Naive thymus-derived CD4-positive, alpha-beta T cell (primary cell): ENCODE results near the gene CPB1. TPM values are rescaled to one million over a fixed set of nuclear protein-coding genes. Genes with fewer than 3 reads are reported as not detected.

ENCODE experiments used
- ATAC-seq: fragments of 150-1000 bp; cut with Tn5 transposase; 2 replicates; pipeline ENCODE4 v1.10.0; 2021; ENCODE audit warnings: mild to moderate bottlenecking, moderate library complexity
- CTCF ChIA-PET: fragments of 350-600 bp; sonication (Branson Sonifier 250); formaldehyde crosslinking; loops from one replicate; lab custom pipeline; 2021; ENCODE audit warnings: antibody characterized with exemption; lab: Charles Lee
- POLR2A ChIA-PET: fragments of 350-600 bp; sonication (Branson Sonifier 250); formaldehyde crosslinking; loops from one replicate; lab custom pipeline; 2021; ENCODE audit warnings: antibody characterized with exemption, inconsistent platforms; lab: Charles Lee
- DNase-seq, 9 donors: peaks; one replicate each; pipeline versions ENCODE4 v3.0.0 to v3.0.0-alpha.2; 2020 to 2022; ENCODE audit warnings: mixed read lengths in 1 of 9
- H3K27ac ChIP-seq: one replicate; pipeline ENCODE4 v1.7.0; 2013; ENCODE audit warnings: mild to moderate bottlenecking, low read depth, low read length, moderate library complexity
- H3K27me3 ChIP-seq, 2 donors: one replicate each; pipeline ENCODE4 v1.7.0; 2013; ENCODE audit warnings: low read length in 2 of 2, mild to moderate bottlenecking in 2 of 2, moderate library complexity in 2 of 2; ENCODE audit not compliant: control insufficient read depth in 2 of 2, insufficient read depth in 2 of 2
- H3K36me3 ChIP-seq, 3 experiments: 1 replicate in 2 of 3; 2 replicates in 1 of 3; pipeline ENCODE4 v1.7.0; 2013; ENCODE audit warnings: low read length in 3 of 3, mild to moderate bottlenecking in 3 of 3, moderate library complexity in 1 of 3; ENCODE audit not compliant: insufficient read depth in 3 of 3, control insufficient read depth in 2 of 3
- H3K4me1 ChIP-seq, 2 donors: one replicate each; pipeline ENCODE4 v1.7.0; 2013; ENCODE audit warnings: low read length in 2 of 2, mild to moderate bottlenecking in 2 of 2, moderate library complexity in 1 of 2; ENCODE audit not compliant: control insufficient read depth in 2 of 2, insufficient read depth in 2 of 2
- H3K4me3 ChIP-seq: 2 replicates; pipeline ENCODE4 v1.7.0; 2013; ENCODE audit warnings: mild to moderate bottlenecking, low read length
- H3K9me3 ChIP-seq, 3 experiments: 1 replicate in 2 of 3; 2 replicates in 1 of 3; pipeline ENCODE4 v1.7.0; 2013; ENCODE audit warnings: low read length in 3 of 3; ENCODE audit not compliant: control insufficient read depth in 2 of 3
- H3K27ac Mint-ChIP-seq, 9 donors: one replicate each; pipeline ENCODE4 v1.8.0; 2020 to 2022; ENCODE audit warnings: mixed read lengths in 9 of 9, mild to moderate bottlenecking in 8 of 9, moderate library complexity in 5 of 9, inconsistent platforms in 2 of 9
- H3K27me3 Mint-ChIP-seq, 5 donors: one replicate each; pipeline ENCODE4 v1.8.0; 2021 to 2022; ENCODE audit warnings: mixed read lengths in 5 of 5, mild to moderate bottlenecking in 1 of 5
- H3K36me3 Mint-ChIP-seq, 5 donors: one replicate each; pipeline ENCODE4 v1.8.0; 2020 to 2022; ENCODE audit warnings: mixed read lengths in 5 of 5, mild to moderate bottlenecking in 3 of 5, inconsistent platforms in 1 of 5
- H3K4me1 Mint-ChIP-seq, 7 donors: one replicate each; pipeline ENCODE4 v1.8.0; 2020 to 2022; ENCODE audit warnings: mixed read lengths in 7 of 7, mild to moderate bottlenecking in 3 of 7, inconsistent platforms in 1 of 7
- H3K4me3 Mint-ChIP-seq, 10 donors: one replicate each; pipeline ENCODE4 v1.8.0; 2020 to 2022; ENCODE audit warnings: mild to moderate bottlenecking in 10 of 10, mixed read lengths in 10 of 10, moderate library complexity in 6 of 10, inconsistent platforms in 2 of 10
- H3K9me3 Mint-ChIP-seq, 11 donors: one replicate each; pipeline ENCODE4 v1.8.0; 2020 to 2022; ENCODE audit warnings: mixed read lengths in 11 of 11, mild to moderate bottlenecking in 4 of 11, inconsistent platforms in 1 of 11, moderate library complexity in 1 of 11
- intact Hi-C, 2 donors: fragments of 100-400 bp; cut with micrococcal nuclease; formaldehyde crosslinking; loops; one replicate each; pipeline ENCODE4 v1.15.1; 2023
- polyA plus RNA-seq, 2 donors: library from polyadenylated mRNA; unstranded; fragments of 300-500 nt; fragmentation: Illumina TruSeq; gene quantifications; one replicate each; pipeline ENCODE4 v1.2.3, GENCODE V29; 2021
- total RNA-seq, 6 experiments: library from RNA in 5 of 6; stranded (reverse) in 5 of 6; gene quantifications; 1 replicate in 5 of 6; 2 replicates in 1 of 6; pipeline ENCODE4 v1.2.3 and lab custom pipeline; 2021 to 2026

CPB1 gene
- total and polyA plus RNA-seq, 7 experiments from 2014 or later, result not detected

DNA sequence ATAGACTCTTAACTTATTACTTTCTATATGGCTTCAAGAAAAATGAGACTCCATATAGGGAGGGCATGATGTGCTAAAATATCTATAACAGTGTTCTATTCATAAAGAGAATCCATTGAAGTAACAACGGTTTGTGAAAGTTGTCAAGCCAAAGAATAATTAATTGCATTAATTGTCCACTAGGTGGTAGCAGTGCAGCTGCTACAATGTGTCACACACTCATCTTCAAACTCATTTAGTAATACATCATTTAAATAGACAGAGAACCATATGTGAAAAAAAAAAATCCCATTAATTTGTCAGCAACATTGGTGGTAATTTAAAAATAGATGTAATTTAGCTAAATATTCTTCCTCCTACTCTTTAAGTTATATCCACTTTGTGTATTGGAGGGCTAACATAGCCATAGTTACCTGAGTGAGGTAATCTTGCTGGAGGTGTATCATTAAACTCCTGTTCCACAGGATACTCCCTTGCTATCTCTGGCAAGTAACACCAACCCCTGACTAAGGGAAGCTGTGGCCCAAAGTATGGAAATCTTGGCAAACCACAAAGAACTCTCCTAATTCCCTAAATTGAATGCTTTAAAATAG, 33.8 kb downstream of the CPB1 start:
- no peaks in the 10 kb centered on the region for H3K9me3 ChIP-seq
- H3K4me3 Mint-ChIP-seq, result no peak overlapping the region
- H3K36me3 Mint-ChIP-seq, result no peaks in the 10 kb centered on the region
- ATAC-seq (peak; percentile 72), DNase-seq (peak in 5 of 9 donors; percentile 4 to 35 (median 14))
- no peaks in the 10 kb centered on the region for H3K9me3 Mint-ChIP-seq
- H3K27ac ChIP-seq, result no peak overlapping the region
- no peaks in the 10 kb centered on the region for H3K36me3 ChIP-seq
- peaks cover 4 to 22% (median 13%) of the 10 kb centered on the region in 5 donors for H3K27me3 Mint-ChIP-seq
- H3K4me1 Mint-ChIP-seq, result no peaks in the 10 kb centered on the region
- CTCF ChIA-PET, result interaction anchor here (0.6 to 1.0 kb wide), 3 partner anchors 13 to 1139 kb away, joined by 3 to 4 read pairs (median 3); no protein-coding TSS in a partner anchor
- H3K4me1 ChIP-seq, result no peaks in the 10 kb centered on the region
- H3K27me3 ChIP-seq, result peaks cover 0 to 3% of the 10 kb centered on the region in 2 donors
- intact Hi-C loops, result loop anchor here (1.0 to 5.0 kb wide), 5 partner anchors 82 to 412 kb away; no protein-coding TSS in a partner anchor
- H3K4me3 ChIP-seq, result no peak overlapping the region
- H3K27ac Mint-ChIP-seq, result no peak overlapping the region
- POLR2A ChIA-PET, result no interaction called here

DNA sequence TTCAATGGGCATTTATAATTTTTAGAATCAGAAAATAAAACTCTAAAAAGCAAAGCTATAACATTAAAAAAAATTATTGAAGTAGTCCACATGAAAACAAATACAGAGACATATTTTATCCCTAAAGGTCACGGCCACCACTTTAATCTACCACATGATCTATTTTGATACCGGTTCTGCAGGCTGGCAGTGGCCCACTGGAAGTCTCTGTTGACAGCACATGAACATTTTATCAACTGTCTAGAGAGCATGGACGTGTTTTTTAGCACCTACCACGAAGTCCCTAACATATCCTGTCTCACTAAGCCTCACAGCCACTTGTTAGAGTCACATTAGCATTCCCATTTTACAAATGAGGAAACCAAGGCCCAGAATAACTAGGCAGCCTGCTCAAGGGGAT, 35.7 kb downstream of the CPB1 start:
- DNase-seq (no peak), ATAC-seq (no peak)
- H3K4me1 ChIP-seq, result no peaks in the 10 kb centered on the region
- Mint-ChIP-seq H3K27ac (no peak overlapping the region), H3K9me3 (no peaks in the 10 kb centered on the region), H3K4me1 (peaks cover 0 to 1% (median 0%) of the 10 kb centered on the region in 7 donors), H3K27me3 (peaks cover 12 to 27% (median 21%) of the 10 kb centered on the region in 5 donors), H3K4me3 (no peak overlapping the region), H3K36me3 (no peaks in the 10 kb centered on the region)
- POLR2A ChIA-PET, result no interaction called here
- H3K36me3 ChIP-seq, result no peaks in the 10 kb centered on the region
- no peaks in the 10 kb centered on the region for H3K9me3 ChIP-seq
- intact Hi-C loops, result loop anchor here in 1 of 2 donors (5.0 kb wide), 1 partner anchor 409 kb away; no protein-coding TSS in a partner anchor
- H3K4me3 ChIP-seq, result no peak overlapping the region
- H3K27me3 ChIP-seq, result peaks cover 0 to 3% of the 10 kb centered on the region in 2 donors
- no peak overlapping the region for H3K27ac ChIP-seq
- CTCF ChIA-PET, result interaction anchor here (1.1 kb wide), 1 partner anchor 9 kb away, joined by 4 read pairs; no protein-coding TSS in a partner anchor

- ChIA-PET CTCF (interaction anchor here (1.1 kb wide), 1 partner anchor 9 kb away, joined by 4 read pairs; no protein-coding TSS in a partner anchor), POLR2A (no interaction called here)
- Histone ChIP-seq H3K4me3 (no peak overlapping the region), H3K27ac (no peak overlapping the region), H3K4me1 (no peaks in the 10 kb centered on the region), H3K36me3 (no peaks in the 10 kb centered on the region), H3K27me3 (peaks cover 0 to 3% of the 10 kb centered on the region in 2 donors), H3K9me3 (no peaks in the 10 kb centered on the region)
- H3K9me3 Mint-ChIP-seq, result no peaks in the 10 kb centered on the region
- no peak overlapping the region for H3K4me3 Mint-ChIP-seq
- no peaks in the 10 kb centered on the region for H3K36me3 Mint-ChIP-seq
- H3K27me3 Mint-ChIP-seq, result peaks cover 12 to 27% (median 22%) of the 10 kb centered on the region in 5 donors
- peaks cover 0 to 1% (median 0%) of the 10 kb centered on the region in 7 donors for H3K4me1 Mint-ChIP-seq
- DNase-seq, result no peak
- H3K27ac Mint-ChIP-seq, result no peak overlapping the region
- intact Hi-C loops, result loop anchor here in 1 of 2 donors (5.0 kb wide), 1 partner anchor 408 kb away; no protein-coding TSS in a partner anchor
- peak; percentile 41 for ATAC-seq
Observed at GRCh38 chr3:148863814-148864213, 36.2 kb downstream of the CPB1 start.

DNA sequence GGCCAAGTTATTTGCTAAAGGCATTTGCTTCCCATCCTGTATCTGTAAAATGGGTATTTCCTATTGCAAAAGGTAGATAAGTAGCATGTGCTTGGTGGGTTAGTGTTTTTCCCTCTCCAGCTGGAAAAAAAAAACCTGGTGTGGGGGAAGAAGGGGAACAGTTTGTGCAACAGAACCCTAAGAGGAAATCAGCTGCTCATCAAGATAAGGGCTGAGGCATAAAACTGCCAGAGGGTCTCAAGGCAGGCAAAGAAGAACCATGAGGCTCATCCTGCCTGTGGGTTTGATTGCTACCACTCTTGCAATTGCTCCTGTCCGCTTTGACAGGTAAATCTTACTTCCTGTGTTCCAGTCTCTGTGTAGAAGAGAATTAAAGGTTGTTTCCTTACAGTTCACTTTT, 37.4 kb downstream of the CPB1 start, which contains the start of gene CPA3:
Gene CPA3, plus strand, starts transcription at position 248 of the 400 bp plus-strand sequence. Its CDS starts 12 bp downstream, at position 260.
- Mint-ChIP-seq H3K36me3 (no peaks in the 10 kb centered on the region), H3K4me1 (peaks cover 0 to 1% (median 0%) of the 10 kb centered on the region in 7 donors), H3K9me3 (no peaks in the 10 kb centered on the region), H3K4me3 (no peak within 1 kb of the TSS), H3K27ac (no peak within 1 kb of the TSS), H3K27me3 (peaks cover 12 to 28% (median 22%) of the 10 kb centered on the region in 5 donors)
- no peaks in the 10 kb centered on the region for H3K9me3 ChIP-seq
- POLR2A ChIA-PET, result no interaction called here
- no peak within 1 kb of the TSS for H3K4me3 ChIP-seq
- intact Hi-C loops, result no loop called here
- no peaks in the 10 kb centered on the region for H3K4me1 ChIP-seq
- CTCF ChIA-PET, result interaction anchor here (1.0 kb wide), 1 partner anchor 81 kb away, joined by 3 read pairs; no protein-coding TSS in a partner anchor
- H3K27me3 ChIP-seq, result peaks cover 0 to 3% of the 10 kb centered on the region in 2 donors
- no peak for ATAC-seq
- H3K36me3 ChIP-seq, result no peaks in the 10 kb centered on the region
- no peak for DNase-seq
- H3K27ac ChIP-seq, result no peak within 1 kb of the TSS

DNA sequence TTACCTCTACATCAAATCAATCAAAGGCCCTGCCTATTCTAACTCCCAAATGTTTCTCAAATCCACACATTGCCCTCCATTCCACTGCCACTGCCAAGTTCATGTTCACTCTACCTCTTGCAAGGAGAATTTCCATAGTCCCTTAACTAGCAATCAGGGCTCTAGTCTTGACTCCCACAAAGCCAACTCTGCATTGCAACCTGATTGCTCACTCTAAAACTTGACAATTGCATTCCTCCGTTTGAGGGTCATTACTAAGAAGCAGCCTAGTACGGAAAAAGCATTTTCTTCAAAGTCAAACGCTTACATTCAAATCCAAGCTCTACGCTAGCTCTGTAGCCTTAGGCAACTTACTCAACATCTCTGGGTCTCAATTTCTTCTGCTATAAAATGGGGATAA, 38.6 kb downstream of the CPB1 start:
- H3K36me3 ChIP-seq, result no peaks in the 10 kb centered on the region
- H3K4me3 ChIP-seq, result no peak overlapping the region
- H3K9me3 Mint-ChIP-seq, result no peaks in the 10 kb centered on the region
- H3K36me3 Mint-ChIP-seq, result no peaks in the 10 kb centered on the region
- peaks cover 0 to 3% of the 10 kb centered on the region in 2 donors for H3K27me3 ChIP-seq
- no peak overlapping the region for H3K27ac Mint-ChIP-seq
- no peaks in the 10 kb centered on the region for H3K4me1 ChIP-seq
- no peak for ATAC-seq
- no peaks in the 10 kb centered on the region for H3K9me3 ChIP-seq
- ChIA-PET CTCF (interaction anchor here (0.6 to 1.0 kb wide), 3 partner anchors 12 to 80 kb away, joined by 3 read pairs; no protein-coding TSS in a partner anchor), POLR2A (no interaction called here)
- no peak for DNase-seq
- H3K4me3 Mint-ChIP-seq, result no peak overlapping the region
- H3K27me3 Mint-ChIP-seq, result peaks cover 12 to 29% (median 22%) of the 10 kb centered on the region in 5 donors
- H3K4me1 Mint-ChIP-seq, result peaks cover 0 to 1% (median 0%) of the 10 kb centered on the region in 7 donors
- no peak overlapping the region for H3K27ac ChIP-seq
- intact Hi-C loops, result no loop called here

DNA sequence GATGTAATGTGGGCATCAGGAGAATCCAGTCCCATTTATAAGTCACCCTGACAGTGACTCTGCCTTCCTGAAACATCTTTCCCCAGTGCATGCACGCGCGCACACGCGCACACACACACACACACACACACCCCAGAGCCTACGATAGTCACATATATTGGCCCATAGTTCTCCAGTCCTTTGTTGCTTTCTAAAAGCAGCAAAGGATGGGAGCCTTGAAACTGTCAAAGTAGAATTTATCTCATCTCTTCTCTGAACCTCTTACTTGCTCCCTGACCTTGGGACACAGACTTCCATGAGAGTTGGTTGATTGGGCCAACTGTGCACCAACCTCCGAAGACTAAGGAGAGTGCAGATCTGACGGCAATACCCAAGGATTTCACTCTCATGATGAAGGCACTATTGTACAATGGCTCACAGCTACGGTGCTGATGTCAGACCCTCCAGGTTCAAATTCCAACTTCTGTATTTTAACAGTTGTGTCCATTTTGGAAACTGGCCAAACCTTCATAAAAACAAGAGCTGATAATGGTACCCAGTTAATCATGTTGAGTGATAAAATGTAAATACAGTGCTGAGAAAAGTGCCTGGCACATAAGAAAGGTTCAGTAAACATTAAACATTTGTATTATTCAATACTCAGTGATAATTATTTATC, 45.8 kb downstream of the CPB1 start:
- H3K27ac Mint-ChIP-seq, result no peak overlapping the region
- Histone ChIP-seq H3K9me3 (no peaks in the 10 kb centered on the region), H3K27me3 (no peaks in the 10 kb centered on the region), H3K36me3 (no peaks in the 10 kb centered on the region), H3K4me1 (no peaks in the 10 kb centered on the region), H3K4me3 (no peak overlapping the region), H3K27ac (no peak overlapping the region)
- CTCF ChIA-PET, result interaction anchor here (1.3 kb wide), 1 partner anchor 12 kb away, joined by 3 read pairs; no protein-coding TSS in a partner anchor
- H3K36me3 Mint-ChIP-seq, result no peaks in the 10 kb centered on the region
- H3K4me3 Mint-ChIP-seq, result no peak overlapping the region
- H3K4me1 Mint-ChIP-seq, result no peaks in the 10 kb centered on the region
- POLR2A ChIA-PET, result no interaction called here
- H3K9me3 Mint-ChIP-seq, result no peaks in the 10 kb centered on the region
- no peak for DNase-seq
- H3K27me3 Mint-ChIP-seq, result peaks cover 2 to 20% (median 11%) of the 10 kb centered on the region in 5 donors
- intact Hi-C loops, result no loop called here
- no peak for ATAC-seq
